Stomach smooth muscle (tissue), 2 donors: ENCODE measurements around the gene PRRC2B.
A peak's percentile ranks its signal among the peaks of the same experiment; 100 is the strongest.
"Not testable (repeated sequence)": the region's sequence is repeated elsewhere in the genome, so short reads cannot be mapped to it uniquely, and the experiment has no call there.

Experiments
- H3K27ac ChIP-seq: one replicate; pipeline ENCODE4 v1.7.0; 2013; ENCODE audit warnings: mild to moderate bottlenecking, low read length, inconsistent platforms
- H3K27me3 ChIP-seq, 2 donors: one replicate each; pipeline ENCODE4 v1.7.0; 2013; ENCODE audit warnings: low read length in 2 of 2; ENCODE audit not compliant: insufficient read depth in 2 of 2, control insufficient read depth in 1 of 2
- H3K36me3 ChIP-seq, 2 donors: one replicate each; pipeline ENCODE4 v1.7.0; 2013; ENCODE audit warnings: low read length in 2 of 2; ENCODE audit not compliant: control insufficient read depth in 2 of 2, insufficient read depth in 2 of 2
- H3K4me1 ChIP-seq: one replicate; pipeline ENCODE4 v1.7.0; 2013; ENCODE audit warnings: low read length; ENCODE audit not compliant: control insufficient read depth, insufficient read depth
- H3K4me3 ChIP-seq, 2 donors: one replicate each; pipeline ENCODE4 v1.7.0; 2013; ENCODE audit warnings: low read length in 2 of 2
- H3K9ac ChIP-seq, 2 donors: one replicate each; pipeline ENCODE4 v1.7.0; 2013; ENCODE audit warnings: low read length in 2 of 2, mild to moderate bottlenecking in 1 of 2
- H3K9me3 ChIP-seq, 2 donors: one replicate each; pipeline ENCODE4 v1.7.0; 2013; ENCODE audit warnings: low read length in 2 of 2; ENCODE audit not compliant: control insufficient read depth in 2 of 2
- donor health status: healthy.
- donor health status: Pancreatic carcinoma.

The PRRC2B gene

DNA sequence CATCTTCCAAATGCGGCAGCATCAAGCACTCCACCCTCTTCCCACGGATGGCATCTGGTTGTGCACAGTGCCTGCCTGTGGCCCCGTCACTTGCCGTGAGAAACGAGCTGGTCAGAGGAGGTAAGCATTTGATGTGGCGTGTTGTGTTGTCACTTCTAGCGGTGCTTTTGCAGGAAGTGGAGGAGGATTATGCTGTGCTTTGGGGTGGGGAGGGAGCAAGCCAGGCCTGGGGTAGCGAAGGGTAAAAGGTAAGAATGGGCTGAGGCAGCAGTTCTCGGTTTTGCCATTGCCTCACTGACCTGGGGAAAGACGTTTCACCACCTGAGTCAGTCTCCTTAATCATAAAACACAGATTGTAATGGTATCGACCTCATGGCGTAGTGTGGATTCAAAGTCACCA lies 106.5 kb downstream of the PRRC2B start:
- Histone ChIP-seq H3K36me3 (peaks cover 30 to 34% of the 10 kb centered on the region in 2 donors), H3K27ac (no peak overlapping the region)

DNA sequence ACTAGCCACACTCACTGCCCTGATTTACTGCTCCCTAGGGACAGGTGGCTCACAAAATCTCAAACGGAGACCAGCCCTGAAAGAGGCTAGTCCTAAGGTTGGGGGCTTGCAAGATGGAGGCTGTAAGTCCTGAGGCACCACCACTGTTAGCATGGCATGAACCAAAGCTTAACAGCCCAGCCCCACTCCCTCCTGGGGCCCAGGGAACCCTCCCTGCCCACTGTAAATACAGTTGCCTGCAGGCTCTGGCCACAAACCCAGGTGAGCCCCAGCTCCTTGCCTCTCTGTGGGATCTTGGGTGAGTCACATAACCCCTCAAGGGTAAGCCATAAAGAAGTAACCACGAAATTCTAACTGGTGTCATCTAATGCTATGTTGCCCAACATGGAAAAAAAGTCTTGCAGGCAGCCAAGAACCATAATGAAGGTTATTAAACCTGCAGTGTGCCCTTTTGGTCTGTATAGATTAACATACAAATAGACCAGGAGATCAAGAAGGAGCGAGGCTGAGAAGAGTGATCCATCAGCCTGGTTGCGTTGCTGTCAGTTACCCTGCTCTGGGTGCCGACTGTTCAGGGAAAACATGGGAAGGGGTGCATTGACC lies 107.2 kb downstream of the PRRC2B start:
- Histone ChIP-seq H3K9me3 (no peaks in the 10 kb centered on the region), H3K9ac (no peak overlapping the region), H3K36me3 (peaks cover 23 to 28% of the 10 kb centered on the region in 2 donors), H3K4me1 (peaks cover 21% of the 10 kb centered on the region), H3K27me3 (no peaks in the 10 kb centered on the region), H3K27ac (no peak overlapping the region), H3K4me3 (no peak overlapping the region)

More for the DNA sequence above, 106.5 kb downstream of the PRRC2B start:
- peaks cover 21% of the 10 kb centered on the region for H3K4me1 ChIP-seq
- H3K4me3 ChIP-seq: no peak overlapping the region
- no peaks in the 10 kb centered on the region for H3K27me3 ChIP-seq
- no peaks in the 10 kb centered on the region for H3K9me3 ChIP-seq
- no peak overlapping the region for H3K9ac ChIP-seq

DNA sequence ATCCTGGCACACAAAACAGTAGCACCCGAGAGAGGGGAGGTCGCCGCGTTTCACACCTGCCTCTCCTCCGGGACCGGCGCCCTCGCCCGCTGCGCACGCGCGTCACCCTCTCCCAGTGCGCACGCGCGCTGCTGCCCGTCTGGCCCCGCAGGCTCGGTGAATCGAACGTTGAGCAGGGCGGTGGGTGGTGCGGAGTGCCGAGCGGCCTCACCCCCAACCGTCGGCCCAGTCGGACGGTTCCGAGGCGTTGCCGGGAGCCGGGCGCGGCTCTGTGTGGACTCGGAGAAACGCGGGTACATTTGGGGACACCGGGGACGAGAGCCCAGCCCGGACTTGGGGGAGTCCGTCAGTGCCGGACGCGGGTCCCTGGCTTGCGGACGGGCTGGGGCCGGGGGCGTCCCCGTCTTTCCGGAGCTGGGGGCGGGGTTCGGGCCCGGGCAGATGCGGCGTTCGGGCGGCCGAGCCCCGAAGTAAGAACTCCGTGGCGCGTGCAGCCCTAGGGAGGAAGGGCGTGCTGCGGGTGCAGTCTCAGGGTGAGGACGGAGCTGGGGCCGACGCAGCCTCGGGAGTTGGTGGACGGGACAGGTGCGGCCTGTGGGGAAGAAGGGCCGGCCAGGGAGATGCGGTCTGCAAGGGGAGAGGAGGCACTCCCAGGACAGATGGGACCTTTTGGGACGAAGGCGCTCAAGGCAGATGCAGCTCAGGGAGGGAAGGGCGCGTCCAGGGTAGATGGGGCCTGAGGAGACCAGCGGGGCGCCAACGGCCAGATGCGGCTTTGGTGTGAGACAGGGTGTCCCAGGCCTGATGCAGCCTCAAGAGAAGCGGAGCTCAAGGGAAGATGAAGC lies 109.1 kb downstream of the PRRC2B start, which contains the start of gene POMT1:
Gene POMT1 (plus strand): TSS at position 138 of the 845 bp plus-strand sequence. CDS start 1,301 bp downstream, outside the sequence.
- Histone ChIP-seq H3K27me3 (no peaks in the 10 kb centered on the region), H3K9me3 (no peaks in the 10 kb centered on the region), H3K27ac (peak within 1 kb of the TSS; percentile 31), H3K9ac (peak within 1 kb of the TSS; percentile 45 to 89), H3K4me3 (peak within 1 kb of the TSS; percentile 65 to 95), H3K36me3 (peaks cover 12 to 18% of the 10 kb centered on the region in 2 donors), H3K4me1 (peaks cover 21% of the 10 kb centered on the region)

GRCh38 chr9:131503626-131504465 lies 110.0 kb downstream of the PRRC2B start:
- peaks cover 7 to 14% of the 10 kb centered on the region in 2 donors for H3K36me3 ChIP-seq
- H3K9me3 ChIP-seq: no peaks in the 10 kb centered on the region
- H3K4me1 ChIP-seq: peaks cover 21% of the 10 kb centered on the region
- peak overlapping the region; percentile 65 to 95 for H3K4me3 ChIP-seq
- H3K27ac ChIP-seq: peak overlapping the region; percentile 31
- no peaks in the 10 kb centered on the region for H3K27me3 ChIP-seq
- peak overlapping the region; percentile 45 to 89 for H3K9ac ChIP-seq

DNA sequence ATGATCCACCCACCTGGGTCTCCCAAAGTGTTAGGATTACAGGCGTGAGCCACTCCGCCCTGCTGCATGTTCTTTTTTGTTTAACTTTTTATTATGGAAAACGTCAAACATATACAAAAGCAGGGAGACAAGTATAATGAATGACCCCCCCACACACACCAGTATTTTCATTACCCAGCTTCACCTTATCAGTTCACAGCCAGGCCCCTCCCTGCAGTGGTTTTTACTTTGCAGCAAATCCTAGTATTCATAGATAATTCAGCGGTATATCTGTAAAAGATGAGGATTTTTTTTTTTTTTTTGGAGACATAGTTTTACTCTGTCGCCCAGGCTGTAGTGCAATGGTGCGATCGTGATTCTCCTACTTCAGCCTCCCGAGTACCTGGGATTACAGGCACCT lies 111.1 kb downstream of the PRRC2B start:
- Histone ChIP-seq H3K9me3 (no peaks in the 10 kb centered on the region), H3K36me3 (peaks cover 10 to 12% of the 10 kb centered on the region in 2 donors), H3K27ac (no peak overlapping the region), H3K27me3 (no peaks in the 10 kb centered on the region), H3K9ac (no peak overlapping the region), H3K4me3 (no peak overlapping the region), H3K4me1 (peaks cover 21% of the 10 kb centered on the region)

GRCh38 chr9:131511416-131511815 lies 117.5 kb downstream of the PRRC2B start:
- no peak overlapping the region for H3K9ac ChIP-seq
- H3K36me3 ChIP-seq: peaks cover 49 to 57% of the 10 kb centered on the region in 2 donors

GRCh38 chr9:131511880-131512279 lies 118.0 kb downstream of the PRRC2B start:
- H3K4me1 ChIP-seq: peaks cover 2% of the 10 kb centered on the region
- no peak overlapping the region for H3K27ac ChIP-seq
- no peaks in the 10 kb centered on the region for H3K27me3 ChIP-seq
- H3K9ac ChIP-seq: no peak overlapping the region
- no peak overlapping the region for H3K4me3 ChIP-seq
- H3K36me3 ChIP-seq: peaks cover 54 to 62% of the 10 kb centered on the region in 2 donors
- no peaks in the 10 kb centered on the region for H3K9me3 ChIP-seq

More at GRCh38 chr9:131511416-131511815, 117.5 kb downstream of the PRRC2B start:
- Histone ChIP-seq H3K4me3 (no peak overlapping the region), H3K27ac (no peak overlapping the region), H3K9me3 (no peaks in the 10 kb centered on the region), H3K4me1 (no peaks in the 10 kb centered on the region), H3K27me3 (no peaks in the 10 kb centered on the region)

DNA sequence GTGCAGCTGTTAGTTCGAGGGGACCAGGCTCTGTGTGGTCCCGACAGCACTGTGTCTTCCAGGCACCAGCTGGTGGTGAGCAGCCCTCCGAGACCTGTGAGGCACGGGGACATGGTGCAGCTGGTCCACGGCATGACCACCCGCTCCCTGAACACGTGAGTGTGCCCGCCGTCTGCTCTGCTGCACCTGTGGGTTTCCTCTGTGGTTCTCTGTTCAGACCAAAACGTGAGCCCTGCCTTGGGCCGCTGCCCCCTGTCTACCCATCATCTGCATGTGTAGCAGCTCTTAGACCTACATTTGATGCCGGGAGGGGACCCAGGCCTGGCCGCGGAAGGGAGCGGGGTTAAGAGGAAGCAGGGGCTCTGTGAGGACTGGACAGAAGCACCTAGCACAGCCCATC lies 119.3 kb downstream of the PRRC2B start:
- no peak overlapping the region for H3K9ac ChIP-seq
- H3K27me3 ChIP-seq: no peaks in the 10 kb centered on the region
- no peak overlapping the region for H3K27ac ChIP-seq
- H3K9me3 ChIP-seq: no peaks in the 10 kb centered on the region
- H3K4me3 ChIP-seq: no peak overlapping the region
- H3K4me1 ChIP-seq: peaks cover 11% of the 10 kb centered on the region
- H3K36me3 ChIP-seq: peaks cover 48 to 62% of the 10 kb centered on the region in 2 donors

DNA sequence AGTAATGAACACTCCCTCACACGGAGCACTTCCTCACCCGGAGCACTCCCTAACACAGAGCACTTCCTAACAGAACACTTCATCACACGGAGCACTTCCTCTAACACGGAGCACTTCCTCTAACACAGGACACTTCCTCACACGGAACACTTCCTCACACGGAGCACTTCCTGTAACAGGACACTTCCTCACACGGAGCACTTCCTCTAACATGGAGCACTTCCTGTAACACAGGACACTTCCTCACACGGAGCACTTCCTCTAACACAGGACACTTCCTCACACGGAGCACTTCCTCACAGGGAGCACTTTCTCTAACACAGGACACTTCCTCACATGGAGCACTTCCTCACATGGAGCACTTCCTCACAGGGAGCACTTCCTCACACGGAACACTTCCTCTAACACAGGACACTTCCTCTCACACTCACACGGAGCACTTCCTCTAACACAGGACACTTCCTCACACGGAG lies 121.7 kb downstream of the PRRC2B start:
- not testable (repeated sequence) for H3K9me3 ChIP-seq, H3K9ac ChIP-seq, H3K27ac ChIP-seq, H3K27me3 ChIP-seq, H3K4me3 ChIP-seq
- H3K36me3 ChIP-seq: peaks cover 57 to 74% of the 10 kb centered on the region in 2 donors
- H3K4me1 ChIP-seq: peaks cover 15% of the 10 kb centered on the region

DNA sequence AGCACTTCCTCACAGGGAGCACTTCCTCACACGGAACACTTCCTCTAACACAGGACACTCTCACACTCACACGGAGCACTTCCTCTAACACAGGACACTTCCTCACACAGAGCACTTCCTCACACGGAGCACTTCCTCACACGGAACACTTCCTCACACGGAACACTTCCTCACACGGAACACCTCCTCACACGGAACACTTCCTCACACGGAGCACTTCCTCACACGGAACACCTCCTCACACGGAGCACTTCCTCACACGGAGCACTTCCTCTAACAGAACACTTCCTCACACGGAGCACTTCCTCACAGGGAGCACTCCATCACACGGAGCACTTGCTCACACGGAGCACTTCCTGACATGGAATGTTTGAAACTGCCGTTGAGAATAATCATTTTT lies 122.2 kb downstream of the PRRC2B start:
- Histone ChIP-seq H3K9me3 (no peaks in the 10 kb centered on the region), H3K9ac (no peak overlapping the region), H3K36me3 (peaks cover 55 to 70% of the 10 kb centered on the region in 2 donors), H3K4me1 (peaks cover 15% of the 10 kb centered on the region), H3K27me3 (no peaks in the 10 kb centered on the region), H3K27ac (no peak overlapping the region), H3K4me3 (no peak overlapping the region)
